Dendritic cell treated with granulocyte-macrophage colony-stimulating factor and Interleukin-4, amounts not matched to agents 40 ng/mL and 50 ng/mL, for 4 days (primary cell): ENCODE measurements around the gene AGPAT3.
"Not testable (repeated sequence)": the region's sequence is repeated elsewhere in the genome, so short reads cannot be mapped to it uniquely, and the experiment has no call there.

Experiments
- H3K27ac Mint-ChIP-seq: one replicate; pipeline ENCODE4 v1.8.0; 2022; ENCODE audit warnings: mild to moderate bottlenecking, mixed read lengths
- H3K27me3 Mint-ChIP-seq: one replicate; pipeline ENCODE4 v1.8.0; 2022; ENCODE audit warnings: mild to moderate bottlenecking, mixed read lengths
- H3K36me3 Mint-ChIP-seq: one replicate; pipeline ENCODE4 v1.8.0; 2022; ENCODE audit warnings: low read depth, mixed read lengths
- H3K4me1 Mint-ChIP-seq: one replicate; pipeline ENCODE4 v1.8.0; 2022; ENCODE audit warnings: low read depth, mixed read lengths
- H3K4me3 Mint-ChIP-seq: one replicate; pipeline ENCODE4 v1.8.0; 2022; ENCODE audit warnings: mild to moderate bottlenecking, moderate library complexity, mixed read lengths
- H3K9me3 Mint-ChIP-seq: one replicate; pipeline ENCODE4 v1.8.0; 2022; ENCODE audit warnings: mixed read lengths
- intact Hi-C: fragments of 100-400 bp; cut with micrococcal nuclease; formaldehyde crosslinking; loops from one replicate; pipeline ENCODE4 v1.15.0; 2022

The AGPAT3 gene

GRCh38 chr21:43864962-43865539 lies at the start of gene AGPAT3:
AGPAT3 (plus strand) TSS chr21:43865223; CDS start chr21:43959682, 94,459 bp downstream.
- Mint-ChIP-seq H3K27me3 (peaks cover 3% of the 10 kb centered on the region), H3K9me3 (no peaks in the 10 kb centered on the region)

GRCh38 chr21:43815991-43816390 lies 49.0 kb upstream of the AGPAT3 start:
- Mint-ChIP-seq H3K27ac (peak overlapping the region; percentile 87), H3K36me3 (no peaks in the 10 kb centered on the region), H3K4me1 (peaks cover 94% of the 10 kb centered on the region), H3K4me3 (no peak overlapping the region), H3K27me3 (peaks cover 7% of the 10 kb centered on the region), H3K9me3 (no peaks in the 10 kb centered on the region)
- intact Hi-C loops: no loop called here

More at GRCh38 chr21:43864962-43865539, at the start of gene AGPAT3:
- peak within 1 kb of the TSS; percentile 87 for H3K4me3 Mint-ChIP-seq
- H3K36me3 Mint-ChIP-seq: peaks cover 41% of the 10 kb centered on the region
- peaks cover 38% of the 10 kb centered on the region for H3K4me1 Mint-ChIP-seq
- peak within 1 kb of the TSS; percentile 79 for H3K27ac Mint-ChIP-seq
- intact Hi-C loops: no loop called here

GRCh38 chr21:43816611-43817071 lies 48.4 kb upstream of the AGPAT3 start:
- H3K27me3 Mint-ChIP-seq: peaks cover 7% of the 10 kb centered on the region
- intact Hi-C loops: no loop called here

GRCh38 chr21:43817157-43818086 lies 47.6 kb upstream of the AGPAT3 start:
- peaks cover 7% of the 10 kb centered on the region for H3K27me3 Mint-ChIP-seq
- intact Hi-C loops: no loop called here
- no peaks in the 10 kb centered on the region for H3K36me3 Mint-ChIP-seq
- no peak overlapping the region for H3K4me3 Mint-ChIP-seq
- H3K9me3 Mint-ChIP-seq: no peaks in the 10 kb centered on the region
- H3K27ac Mint-ChIP-seq: peak overlapping the region; percentile 87
- peaks cover 90% of the 10 kb centered on the region for H3K4me1 Mint-ChIP-seq

More at GRCh38 chr21:43816611-43817071, 48.4 kb upstream of the AGPAT3 start:
- Mint-ChIP-seq H3K4me1 (peaks cover 92% of the 10 kb centered on the region), H3K36me3 (no peaks in the 10 kb centered on the region), H3K4me3 (no peak overlapping the region), H3K27ac (peak overlapping the region; percentile 87), H3K9me3 (no peaks in the 10 kb centered on the region)

- peak overlapping the region; percentile 41 for H3K4me3 Mint-ChIP-seq
- peaks cover 7% of the 10 kb centered on the region for H3K27me3 Mint-ChIP-seq
- no peaks in the 10 kb centered on the region for H3K9me3 Mint-ChIP-seq
- H3K4me1 Mint-ChIP-seq: peaks cover 77% of the 10 kb centered on the region
- peak overlapping the region; percentile 87 for H3K27ac Mint-ChIP-seq
- no peaks in the 10 kb centered on the region for H3K36me3 Mint-ChIP-seq
- intact Hi-C loops: no loop called here
These were observed 46.3 kb upstream of the AGPAT3 start for GRCh38 chr21:43818685-43819084.

GRCh38 chr21:43819511-43820405 lies 45.3 kb upstream of the AGPAT3 start:
- Mint-ChIP-seq H3K27ac (peak overlapping the region; percentile 87), H3K4me1 (peaks cover 76% of the 10 kb centered on the region), H3K9me3 (no peaks in the 10 kb centered on the region), H3K36me3 (no peaks in the 10 kb centered on the region), H3K27me3 (peaks cover 2% of the 10 kb centered on the region), H3K4me3 (no peak overlapping the region)
- intact Hi-C loops: no loop called here

GRCh38 chr21:43820466-43820865 lies 44.6 kb upstream of the AGPAT3 start:
- intact Hi-C loops: no loop called here
- peaks cover 79% of the 10 kb centered on the region for H3K4me1 Mint-ChIP-seq
- no peak overlapping the region for H3K27ac Mint-ChIP-seq
- no peaks in the 10 kb centered on the region for H3K9me3 Mint-ChIP-seq
- no peaks in the 10 kb centered on the region for H3K27me3 Mint-ChIP-seq
- H3K36me3 Mint-ChIP-seq: no peaks in the 10 kb centered on the region
- H3K4me3 Mint-ChIP-seq: no peak overlapping the region

- intact Hi-C loops, H3K36me3 Mint-ChIP-seq, H3K27me3 Mint-ChIP-seq, H3K4me3 Mint-ChIP-seq, H3K9me3 Mint-ChIP-seq: not testable (repeated sequence)
- H3K4me1 Mint-ChIP-seq: peaks cover 80% of the 10 kb centered on the region
- H3K27ac Mint-ChIP-seq: peak overlapping the region; percentile 25
These were observed 42.9 kb upstream of the AGPAT3 start for GRCh38 chr21:43822166-43822565.

- H3K36me3 Mint-ChIP-seq, H3K27me3 Mint-ChIP-seq, intact Hi-C loops, H3K4me3 Mint-ChIP-seq, H3K9me3 Mint-ChIP-seq, H3K27ac Mint-ChIP-seq: not testable (repeated sequence)
- peaks cover 76% of the 10 kb centered on the region for H3K4me1 Mint-ChIP-seq
These were observed 42.3 kb upstream of the AGPAT3 start for GRCh38 chr21:43822741-43823140.

- no peaks in the 10 kb centered on the region for H3K9me3 Mint-ChIP-seq
- H3K4me1 Mint-ChIP-seq: peaks cover 71% of the 10 kb centered on the region
- intact Hi-C loops: no loop called here
- no peak overlapping the region for H3K4me3 Mint-ChIP-seq
- peaks cover 7% of the 10 kb centered on the region for H3K27me3 Mint-ChIP-seq
- no peaks in the 10 kb centered on the region for H3K36me3 Mint-ChIP-seq
- peak overlapping the region; percentile 64 for H3K27ac Mint-ChIP-seq
These were observed 40.4 kb upstream of the AGPAT3 start for GRCh38 chr21:43824333-43825241.

GRCh38 chr21:43825242-43825935 lies 39.6 kb upstream of the AGPAT3 start:
- H3K9me3 Mint-ChIP-seq: no peaks in the 10 kb centered on the region
- intact Hi-C loops: no loop called here
- H3K27me3 Mint-ChIP-seq: peaks cover 15% of the 10 kb centered on the region
- peaks cover 69% of the 10 kb centered on the region for H3K4me1 Mint-ChIP-seq
- H3K27ac Mint-ChIP-seq: no peak overlapping the region
- no peaks in the 10 kb centered on the region for H3K36me3 Mint-ChIP-seq
- H3K4me3 Mint-ChIP-seq: no peak overlapping the region

GRCh38 chr21:43825936-43826622 lies 38.9 kb upstream of the AGPAT3 start:
- Mint-ChIP-seq H3K27ac (peak overlapping the region; percentile 6), H3K4me1 (peaks cover 65% of the 10 kb centered on the region), H3K4me3 (no peak overlapping the region), H3K27me3 (peaks cover 19% of the 10 kb centered on the region), H3K9me3 (no peaks in the 10 kb centered on the region), H3K36me3 (no peaks in the 10 kb centered on the region)
- intact Hi-C loops: no loop called here
